A549 treated with GW870086 at 1 μM for 4 hours (cell line): ENCODE measurements around the gene CIBAR2. TPM values are rescaled to one million over a fixed set of nuclear protein-coding genes. Genes with fewer than 3 reads are reported as not detected.

ENCODE experiments used
- total RNA-seq: library from RNA; stranded (reverse); fragments of 200-300 nt; extraction: Qiagen RNA extraction; gene quantifications from 5 replicates; pipeline ENCODE4 v1.2.3, GENCODE V29; 2022; ENCODE audit warnings: low read depth

The CIBAR2 gene
- total RNA-seq: not detected in 5 replicates

DNA sequence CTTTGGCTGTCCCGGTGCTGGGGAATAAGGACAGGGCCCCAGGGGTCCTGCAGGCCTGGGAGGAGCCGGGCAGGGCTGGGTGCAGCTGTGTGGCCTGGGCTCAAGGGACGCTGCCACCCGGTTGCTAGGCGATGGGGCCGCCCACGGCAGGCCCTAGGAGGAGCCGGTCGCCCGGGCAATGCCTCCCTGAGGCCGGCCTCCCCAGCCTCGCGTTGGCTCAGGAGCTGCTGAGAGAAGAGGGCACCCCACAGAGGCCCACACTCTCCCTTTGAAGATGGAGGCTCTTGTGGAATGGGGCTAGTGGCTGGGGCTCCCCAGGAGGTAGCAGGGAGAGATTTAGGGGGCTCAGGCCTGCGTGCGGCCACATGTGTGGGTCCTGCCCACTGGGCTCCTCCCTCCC lies at the start of gene CIBAR2:
Gene CIBAR2, minus strand, starts transcription at position 109 of the 400 bp plus-strand sequence. CDS start 120 bp downstream, outside the sequence.

Other genes with a start within 250 kb of the CIBAR2 start
- gene ZDHHC7, start 100.9 kb downstream of the CIBAR2 start, total RNA-seq: 68.1 to 77.4 TPM (median 77.1 TPM) in 5 replicates
- gene KIAA0513, start 84.7 kb downstream of the CIBAR2 start, total RNA-seq: 1.8 to 3.2 TPM (median 2.2 TPM) in 5 replicates